Naive thymus-derived CD8-positive, alpha-beta T cell (primary cell): ENCODE results near the gene DNAJB14. TPM values are rescaled to one million over a fixed set of nuclear protein-coding genes. Genes with fewer than 3 reads are reported as not detected.

Source experiments
- ATAC-seq, 2 donors: fragments of 150-1000 bp; cut with Tn5 transposase in 1 of 2; sonication (Bioruptor Pico), chemical (Tn5 transposase) in 1 of 2; 1 replicate in 1 of 2; 2 replicates in 1 of 2; pipeline ENCODE4 v1.10.0; 2021; ENCODE audit warnings: mild to moderate bottlenecking in 2 of 2, moderate library complexity in 2 of 2
- POLR2A ChIA-PET: fragments of 350-600 bp; sonication (Branson Sonifier 250); formaldehyde crosslinking; loops from one replicate; lab custom pipeline; 2021; ENCODE audit warnings: antibody characterized with exemption; lab: Charles Lee
- DNase-seq, 10 donors: peaks; one replicate each; pipeline versions ENCODE4 v3.0.0 to v3.0.0-alpha.2; 2020 to 2022
- H3K27ac Mint-ChIP-seq, 10 donors: one replicate each; pipeline ENCODE4 v1.8.0; 2020 to 2022; ENCODE audit warnings: mild to moderate bottlenecking in 10 of 10, mixed read lengths in 10 of 10, moderate library complexity in 4 of 10, inconsistent platforms in 1 of 10
- H3K27me3 Mint-ChIP-seq, 5 donors: one replicate each; pipeline ENCODE4 v1.8.0; 2021 to 2022; ENCODE audit warnings: mixed read lengths in 5 of 5
- H3K36me3 Mint-ChIP-seq, 3 donors: one replicate each; pipeline ENCODE4 v1.8.0; 2020 to 2022; ENCODE audit warnings: mixed read lengths in 3 of 3, mild to moderate bottlenecking in 2 of 3, inconsistent platforms in 1 of 3
- H3K4me1 Mint-ChIP-seq, 4 donors: one replicate each; pipeline ENCODE4 v1.8.0; 2021 to 2022; ENCODE audit warnings: mixed read lengths in 4 of 4
- H3K4me3 Mint-ChIP-seq, 10 donors: one replicate each; pipeline ENCODE4 v1.8.0; 2020 to 2022; ENCODE audit warnings: mild to moderate bottlenecking in 10 of 10, mixed read lengths in 10 of 10, moderate library complexity in 6 of 10, inconsistent platforms in 1 of 10
- H3K9me3 Mint-ChIP-seq, 9 donors: one replicate each; pipeline ENCODE4 v1.8.0; 2020 to 2022; ENCODE audit warnings: mixed read lengths in 9 of 9, mild to moderate bottlenecking in 3 of 9, inconsistent platforms in 1 of 9, moderate library complexity in 1 of 9
- polyA plus RNA-seq, 3 donors: library from polyadenylated mRNA; unstranded; fragments of 300-500 nt; fragmentation: Illumina TruSeq; gene quantifications; one replicate each; pipeline ENCODE4 v1.2.3, GENCODE V29; 2021
- total RNA-seq, 8 experiments: library from RNA in 2 of 8; stranded (reverse) in 2 of 8; gene quantifications; one replicate each; pipeline ENCODE4 v1.2.3 and lab custom pipeline; 2021 to 2026

Gene DNAJB14
- total RNA-seq, result 10 to 100 TPM; 68.1 to 82.5 TPM
- 10 to 100 TPM; 40.3 to 48.9 (median 46.7) TPM for polyA plus RNA-seq
- total RNA-seq (lab: John Stamatoyannopoulos, UW), result 67.0 to 147 (median 84.2) reads per million in 6 experiments

DNA sequence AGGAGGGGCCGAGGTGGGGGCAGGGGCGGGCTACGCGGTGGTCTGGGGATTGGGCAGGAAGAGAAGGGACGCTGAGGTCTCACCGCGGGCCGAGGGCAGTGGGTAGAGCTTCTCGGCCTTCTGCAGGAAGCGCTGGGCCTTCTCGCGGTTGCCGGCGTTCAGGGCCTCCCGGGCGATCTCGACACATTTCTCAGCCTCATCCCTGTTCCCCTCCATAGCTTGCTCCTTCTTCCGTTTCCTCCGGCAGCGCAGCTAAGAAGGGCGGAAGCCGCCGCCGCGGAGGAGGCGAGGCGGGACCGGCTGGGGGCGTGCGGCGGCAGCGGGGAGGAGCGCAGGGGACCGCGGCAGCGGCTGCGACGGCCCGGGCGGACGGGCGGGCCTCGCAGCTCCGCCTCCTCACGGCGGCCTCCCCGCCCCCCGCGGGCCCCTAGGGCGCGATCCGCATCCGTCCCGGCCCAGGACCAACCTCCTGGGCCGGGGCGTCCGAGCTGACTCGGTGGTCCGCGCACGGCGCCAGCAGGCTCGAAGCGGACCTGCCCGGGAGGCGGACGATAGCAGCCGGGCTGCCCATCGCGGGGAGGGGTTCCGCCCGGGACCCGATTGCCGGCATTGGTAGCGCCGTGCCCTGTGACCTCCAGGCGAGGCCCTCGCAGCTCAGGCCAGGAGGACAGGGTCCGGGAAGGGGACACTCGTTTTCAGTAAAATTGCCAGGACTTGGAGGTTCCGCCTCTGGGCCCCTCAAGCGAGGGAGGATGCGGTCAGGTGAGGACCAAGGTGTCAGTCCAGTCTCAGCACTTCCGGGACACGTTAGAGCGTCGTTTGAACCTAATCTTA is at the start of gene DNAJB14:
Gene DNAJB14, minus strand, starts transcription at position 263 of the 834 bp plus-strand sequence. Its CDS starts 47 bp downstream, at position 216.
- DNase-seq (peak; percentile 67 to 87 (median 79)), ATAC-seq (peak; percentile 54 to 57)
- no peaks in the 10 kb centered on the region for H3K9me3 Mint-ChIP-seq
- peak within 1 kb of the TSS; percentile 95 to 100 (median 98) for H3K4me3 Mint-ChIP-seq
- H3K4me1 Mint-ChIP-seq, result peaks cover 18 to 59% (median 49%) of the 10 kb centered on the region in 4 donors
- H3K27ac Mint-ChIP-seq, result peak within 1 kb of the TSS in 9 of 10 donors; percentile 94 to 99 (median 98)
- H3K36me3 Mint-ChIP-seq, result peaks cover 0 to 22% (median 9%) of the 10 kb centered on the region in 3 donors
- POLR2A ChIA-PET, result interaction anchor here (0.6 to 5.2 kb wide), 17 partner anchors 11 to 1288 kb away, joined by 3 to 86 read pairs (median 5); partner anchors contain the start of genes ADH5, DAPP1, LAMTOR3 and TRMT10A
- no peaks in the 10 kb centered on the region for H3K27me3 Mint-ChIP-seq

DNA sequence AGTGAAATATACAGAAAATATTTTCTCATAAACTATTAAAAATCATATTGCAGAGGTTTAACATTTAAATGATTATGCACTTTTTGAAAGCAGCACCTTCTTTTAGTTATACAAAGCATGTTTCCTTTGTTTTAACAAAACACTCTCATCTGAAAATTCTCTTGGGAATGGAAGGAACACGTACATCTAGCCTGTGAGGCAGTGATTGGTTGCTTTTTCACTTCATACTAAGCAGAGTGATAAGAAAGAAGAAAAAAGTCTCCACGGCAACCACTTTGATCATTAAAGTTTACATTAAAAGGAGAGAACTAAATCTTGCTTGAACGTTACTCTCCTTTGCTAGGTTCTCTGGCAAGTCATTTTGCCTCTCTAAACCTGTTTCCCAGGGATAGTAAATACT is 45.3 kb upstream of the DNAJB14 start:
- H3K4me1 Mint-ChIP-seq, result no peaks in the 10 kb centered on the region

DNA sequence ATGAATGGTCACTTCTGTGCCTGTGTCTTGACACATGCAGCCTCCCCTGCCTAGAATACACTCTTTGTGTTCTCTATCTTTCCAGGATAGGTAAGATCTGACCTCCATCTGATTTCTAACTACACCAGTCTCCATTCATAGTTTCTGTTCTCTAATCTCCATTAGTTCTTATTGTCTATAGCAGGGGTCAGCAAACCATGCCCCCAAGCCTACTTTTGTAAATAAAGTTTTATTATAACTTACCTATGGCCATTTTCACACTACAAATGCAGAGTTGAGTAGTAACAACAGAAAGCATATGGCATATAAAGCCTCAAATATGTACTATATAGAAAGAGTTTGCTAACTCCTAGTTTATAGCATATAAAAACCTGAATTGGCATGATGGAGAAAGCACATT is 41.3 kb upstream of the DNAJB14 start:
- Mint-ChIP-seq H3K27ac (no peak overlapping the region), H3K9me3 (no peaks in the 10 kb centered on the region), H3K4me3 (no peak overlapping the region), H3K27me3 (peaks cover 3 to 17% (median 10%) of the 10 kb centered on the region in 5 donors), H3K4me1 (no peaks in the 10 kb centered on the region), H3K36me3 (no peaks in the 10 kb centered on the region)
- no peak for ATAC-seq
- no peak for DNase-seq
- POLR2A ChIA-PET, result no interaction called here

More for the DNA sequence above, 45.3 kb upstream of the DNAJB14 start:
- DNase-seq (no peak), ATAC-seq (no peak)
- no peaks in the 10 kb centered on the region for H3K36me3 Mint-ChIP-seq
- H3K9me3 Mint-ChIP-seq, result no peaks in the 10 kb centered on the region
- H3K4me3 Mint-ChIP-seq, result no peak overlapping the region
- peaks cover 0 to 8% (median 5%) of the 10 kb centered on the region in 5 donors for H3K27me3 Mint-ChIP-seq
- POLR2A ChIA-PET, result no interaction called here
- no peak overlapping the region for H3K27ac Mint-ChIP-seq

DNA sequence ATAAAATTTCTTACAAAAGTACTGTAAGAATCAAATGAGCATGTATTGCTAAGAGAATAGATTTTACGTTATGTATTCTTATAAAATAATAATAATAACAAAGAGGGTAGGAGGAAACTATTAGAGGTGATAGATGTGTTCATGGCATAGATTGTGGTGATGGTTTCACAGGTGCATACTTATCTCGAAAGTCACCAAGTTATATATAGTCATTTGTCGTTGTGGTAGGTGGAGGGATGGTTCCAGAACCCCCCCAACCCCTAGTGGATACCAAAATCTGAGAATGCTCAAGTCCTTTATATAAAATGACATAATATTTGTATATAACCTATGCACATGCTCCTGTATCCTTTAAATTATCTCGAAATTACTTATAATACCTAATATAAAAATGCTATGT is 40.4 kb upstream of the DNAJB14 start:
- no peaks in the 10 kb centered on the region for H3K4me1 Mint-ChIP-seq
- H3K9me3 Mint-ChIP-seq, result no peaks in the 10 kb centered on the region
- DNase-seq, result no peak
- H3K27me3 Mint-ChIP-seq, result peaks cover 4 to 17% (median 11%) of the 10 kb centered on the region in 5 donors
- POLR2A ChIA-PET, result no interaction called here
- no peaks in the 10 kb centered on the region for H3K36me3 Mint-ChIP-seq
- no peak overlapping the region for H3K4me3 Mint-ChIP-seq
- ATAC-seq, result no peak
- H3K27ac Mint-ChIP-seq, result no peak overlapping the region

DNA sequence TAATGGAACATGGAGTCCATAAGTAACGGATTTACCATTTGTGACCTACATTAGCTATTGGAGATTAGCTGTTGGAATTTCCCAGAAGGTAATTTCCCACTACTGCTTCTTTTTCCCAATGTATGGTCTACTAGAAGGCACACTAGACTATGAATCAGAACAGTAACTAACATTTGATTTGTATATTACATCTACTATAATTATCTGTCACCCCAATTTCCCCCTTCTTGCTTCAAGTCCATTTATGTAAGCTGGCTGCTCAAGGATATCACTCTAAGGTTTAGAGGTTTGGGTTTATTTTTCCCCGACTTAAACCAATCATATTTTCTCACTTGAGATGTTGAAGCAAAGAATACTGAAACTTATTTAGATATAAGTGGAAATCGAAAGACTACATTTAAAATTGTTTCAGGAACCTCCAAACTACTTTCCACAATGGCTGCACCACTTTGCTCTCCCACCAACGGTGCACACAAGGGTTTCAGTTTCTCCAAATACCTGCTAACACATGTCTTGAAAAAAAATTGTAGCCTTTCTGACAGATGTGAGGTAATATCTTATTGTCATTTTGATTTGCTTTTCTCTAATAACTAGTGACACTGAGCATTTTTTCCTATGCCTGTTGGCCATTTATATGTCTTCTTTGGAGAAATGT is 37.0 kb upstream of the DNAJB14 start:
- Mint-ChIP-seq H3K4me1 (no peaks in the 10 kb centered on the region), H3K9me3 (peaks cover 0 to 3% (median 0%) of the 10 kb centered on the region in 9 donors), H3K36me3 (peaks cover 0 to 4% (median 0%) of the 10 kb centered on the region in 3 donors), H3K4me3 (no peak overlapping the region), H3K27ac (no peak overlapping the region), H3K27me3 (peaks cover 3 to 17% (median 5%) of the 10 kb centered on the region in 5 donors)
- POLR2A ChIA-PET, result no interaction called here
- DNase-seq (no peak), ATAC-seq (no peak)

DNA sequence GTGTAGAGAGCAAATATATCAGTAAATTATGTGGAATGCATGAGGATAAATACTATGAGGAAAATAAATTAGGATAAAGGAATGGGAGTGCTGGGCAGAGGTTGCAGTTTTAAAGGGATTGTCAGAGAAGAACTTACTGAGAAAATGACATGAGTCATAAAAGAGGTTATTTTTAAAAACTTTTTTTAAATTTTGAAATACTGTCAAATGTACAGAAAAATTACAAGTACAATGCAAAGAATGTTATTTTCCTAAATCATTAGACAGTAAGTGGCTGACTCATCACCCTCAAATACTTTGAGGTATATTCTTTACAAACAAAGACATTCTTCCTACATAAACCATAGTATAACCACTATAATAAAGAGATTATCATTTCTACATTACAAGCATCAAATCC is 33.5 kb upstream of the DNAJB14 start:
- H3K4me1 Mint-ChIP-seq, result no peaks in the 10 kb centered on the region
- H3K27ac Mint-ChIP-seq, result no peak overlapping the region
- ATAC-seq (no peak), DNase-seq (no peak)
- H3K9me3 Mint-ChIP-seq, result peaks cover 2 to 28% (median 8%) of the 10 kb centered on the region in 9 donors
- H3K27me3 Mint-ChIP-seq, result peaks cover 3 to 7% (median 5%) of the 10 kb centered on the region in 5 donors
- peaks cover 0 to 11% (median 0%) of the 10 kb centered on the region in 3 donors for H3K36me3 Mint-ChIP-seq
- POLR2A ChIA-PET, result no interaction called here
- H3K4me3 Mint-ChIP-seq, result no peak overlapping the region

DNA sequence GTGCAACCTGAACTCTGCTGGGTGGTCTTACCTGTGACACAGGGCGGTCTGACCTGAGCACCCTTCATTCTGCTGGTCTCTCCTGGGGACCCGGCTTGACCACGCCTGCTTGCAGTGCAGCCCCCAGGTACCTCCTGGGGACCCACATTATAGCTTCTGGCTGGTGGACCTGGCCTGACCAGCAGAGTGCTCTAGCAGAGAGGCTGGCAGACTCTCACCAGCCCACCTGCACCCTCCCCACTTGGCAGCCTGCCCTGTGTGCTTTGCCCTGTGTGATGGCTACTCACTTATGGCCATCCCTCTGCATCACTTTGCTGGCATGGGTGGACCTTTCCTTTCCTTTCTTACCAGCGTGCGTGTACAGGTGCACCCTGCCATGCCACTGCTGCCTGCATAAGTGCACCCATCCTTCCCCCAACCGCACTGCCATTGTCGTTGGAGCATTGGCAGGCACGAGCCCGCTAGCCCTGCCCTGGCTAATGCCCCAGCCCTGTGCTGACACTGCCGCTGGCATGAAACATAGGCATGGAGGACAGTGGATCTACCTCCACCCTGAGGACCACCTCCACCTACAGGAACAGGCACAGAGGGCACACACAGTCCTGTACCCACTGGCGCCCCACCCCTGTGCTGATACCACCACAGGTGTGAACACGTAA is 25.2 kb upstream of the DNAJB14 start:
- Mint-ChIP-seq H3K36me3 (peaks cover 0 to 23% (median 9%) of the 10 kb centered on the region in 3 donors), H3K4me3 (no peak overlapping the region), H3K4me1 (no peaks in the 10 kb centered on the region), H3K27ac (no peak overlapping the region), H3K27me3 (peaks cover 0 to 5% (median 0%) of the 10 kb centered on the region in 5 donors), H3K9me3 (peaks cover 5 to 40% (median 20%) of the 10 kb centered on the region in 9 donors)
- ATAC-seq, result no peak
- no peak for DNase-seq
- POLR2A ChIA-PET, result interaction anchor here (0.5 kb wide), 1 partner anchor 1295 kb away, joined by 5 read pairs; no protein-coding TSS in a partner anchor

DNA sequence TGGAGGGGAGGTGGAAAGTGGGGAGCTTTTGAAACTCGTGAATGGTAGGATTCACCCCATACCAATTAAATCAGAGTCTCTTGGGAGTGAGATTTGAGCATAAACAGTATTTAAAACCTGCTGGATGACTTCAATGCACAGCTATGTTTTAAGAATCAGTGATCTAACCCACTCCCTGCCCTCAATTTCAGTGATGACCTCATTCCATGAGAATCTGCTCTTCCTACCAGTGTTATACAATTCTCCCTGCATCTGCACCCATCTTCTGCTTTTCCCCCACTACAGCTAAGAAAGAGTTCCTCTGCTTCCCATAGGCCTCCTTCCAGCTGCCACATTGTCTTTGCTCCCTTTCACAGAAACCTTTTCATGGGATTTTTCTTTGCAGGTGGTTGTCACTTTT is 21.9 kb upstream of the DNAJB14 start:
- Mint-ChIP-seq H3K4me1 (peaks cover 3 to 16% (median 13%) of the 10 kb centered on the region in 4 donors), H3K36me3 (peaks cover 0 to 3% (median 1%) of the 10 kb centered on the region in 3 donors), H3K4me3 (no peak overlapping the region), H3K27ac (peak overlapping the region in 1 of 10 donors; percentile 47), H3K27me3 (peaks cover 0 to 5% (median 0%) of the 10 kb centered on the region in 5 donors), H3K9me3 (peaks cover 0 to 9% (median 3%) of the 10 kb centered on the region in 9 donors)
- ATAC-seq (no peak), DNase-seq (no peak)
- POLR2A ChIA-PET, result no interaction called here

DNA sequence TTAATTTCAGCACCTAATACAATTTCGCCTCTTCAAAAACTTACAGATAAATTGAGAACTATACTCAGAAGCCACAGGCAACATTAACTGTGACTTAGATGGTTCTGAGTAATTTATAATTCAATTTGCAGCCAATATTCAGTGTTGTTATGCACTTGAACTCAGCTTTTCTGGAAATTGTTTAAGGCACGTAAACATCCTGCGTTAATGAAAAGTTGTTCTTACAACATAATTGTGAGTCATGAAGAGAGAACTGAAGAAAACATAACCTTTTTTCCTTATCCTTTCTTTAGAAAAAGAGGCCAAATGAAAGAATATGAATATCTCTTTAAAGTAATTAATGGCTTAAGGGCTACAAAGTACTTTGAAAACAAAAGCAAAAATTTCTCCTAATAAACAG is 20.3 kb upstream of the DNAJB14 start:
- peak overlapping the region in 1 of 10 donors; percentile 10 for H3K4me3 Mint-ChIP-seq
- H3K27me3 Mint-ChIP-seq, result peaks cover 0 to 5% (median 0%) of the 10 kb centered on the region in 5 donors
- ATAC-seq (no peak), DNase-seq (no peak)
- peaks cover 3 to 16% (median 13%) of the 10 kb centered on the region in 4 donors for H3K4me1 Mint-ChIP-seq
- POLR2A ChIA-PET, result interaction anchor here (1.6 kb wide), 1 partner anchor 16 kb away, joined by 13 read pairs; the partner anchor contains the start of gene H2AZ1
- H3K9me3 Mint-ChIP-seq, result no peaks in the 10 kb centered on the region
- no peak overlapping the region for H3K27ac Mint-ChIP-seq
- H3K36me3 Mint-ChIP-seq, result no peaks in the 10 kb centered on the region

DNA sequence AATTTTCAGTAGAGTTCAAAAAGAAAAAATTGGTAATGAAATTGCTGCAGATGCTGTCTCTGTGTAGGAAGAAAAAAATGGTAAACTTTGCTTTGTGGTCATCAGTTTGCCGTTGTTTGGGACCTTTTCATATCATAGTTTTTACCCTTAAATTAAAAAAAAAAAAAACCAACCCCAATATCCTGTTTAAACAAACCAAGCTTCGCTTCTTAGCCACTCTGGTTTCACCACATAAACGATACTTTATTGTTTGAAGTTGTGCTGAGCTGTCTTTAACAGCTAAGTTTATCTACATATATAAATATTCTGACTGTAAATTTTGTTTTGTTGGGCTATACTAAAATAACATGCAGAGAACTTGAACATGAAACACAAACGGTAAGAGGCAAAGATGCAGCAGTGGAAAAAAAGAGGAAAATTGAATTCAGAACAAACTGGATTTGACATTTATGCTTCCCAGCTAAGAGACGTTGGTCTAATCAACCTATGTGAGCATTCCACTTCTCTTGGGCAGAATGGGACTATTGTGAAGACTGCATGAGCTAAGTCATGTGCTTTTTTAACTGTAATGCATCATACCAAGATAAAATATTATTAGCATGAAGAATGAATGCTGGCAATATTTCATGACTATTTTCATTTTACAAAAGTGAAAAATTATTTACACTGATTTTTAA is 19.4 kb upstream of the DNAJB14 start:
- peak overlapping the region in 2 of 10 donors; percentile 3 to 4 for H3K27ac Mint-ChIP-seq
- peak in 4 of 10 donors; percentile 31 to 70 (median 60) for DNase-seq

DNA sequence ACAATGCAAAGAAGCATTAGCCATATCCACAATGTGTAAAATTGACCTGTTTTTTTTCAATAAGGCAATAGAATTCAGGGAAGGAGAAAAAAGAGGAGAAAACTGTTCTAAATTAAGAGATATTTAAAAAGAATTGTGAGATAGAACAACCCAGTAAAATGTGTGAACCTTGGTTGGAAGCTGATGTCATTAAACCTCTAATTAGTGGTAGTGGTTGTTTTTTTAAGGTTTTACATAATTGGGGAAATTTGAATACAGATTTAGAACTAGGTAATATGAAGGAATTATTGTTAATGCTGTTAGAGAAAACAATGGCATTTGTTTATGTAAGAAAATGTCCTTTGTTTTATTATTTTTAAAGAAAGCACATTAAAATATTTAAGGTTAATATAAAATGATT is 18.8 kb upstream of the DNAJB14 start:
- Mint-ChIP-seq H3K36me3 (no peaks in the 10 kb centered on the region), H3K4me3 (peak overlapping the region in 7 of 10 donors; percentile 24 to 62 (median 47)), H3K4me1 (peaks cover 3 to 18% (median 13%) of the 10 kb centered on the region in 4 donors), H3K9me3 (no peaks in the 10 kb centered on the region), H3K27ac (peak overlapping the region in 5 of 10 donors; percentile 43 to 77 (median 66)), H3K27me3 (peaks cover 0 to 5% (median 0%) of the 10 kb centered on the region in 5 donors)
- POLR2A ChIA-PET, result interaction anchor here (0.8 to 1.6 kb wide), 5 partner anchors 14 to 402 kb away, joined by 3 to 13 read pairs (median 3); partner anchors contain the start of genes DNAJB14 and H2AZ1
- DNase-seq (no peak), ATAC-seq (no peak)

More for the DNA sequence above, 19.4 kb upstream of the DNAJB14 start:
- H3K9me3 Mint-ChIP-seq, result no peaks in the 10 kb centered on the region
- H3K36me3 Mint-ChIP-seq, result no peaks in the 10 kb centered on the region
- H3K4me1 Mint-ChIP-seq, result peaks cover 3 to 18% (median 13%) of the 10 kb centered on the region in 4 donors
- H3K27me3 Mint-ChIP-seq, result peaks cover 0 to 5% (median 0%) of the 10 kb centered on the region in 5 donors
- POLR2A ChIA-PET, result interaction anchor here (0.6 to 1.6 kb wide), 5 partner anchors 14 to 1821 kb away, joined by 3 to 13 read pairs (median 3); partner anchors contain the start of genes DNAJB14 and H2AZ1
- peak; percentile 89 to 98 for ATAC-seq
- peak overlapping the region in 7 of 10 donors; percentile 3 to 59 (median 30) for H3K4me3 Mint-ChIP-seq
